Endothelial cell (in vitro differentiated cells): ENCODE results near the gene LIFR. TPM values are rescaled to one million over a fixed set of nuclear protein-coding genes. Genes with fewer than 3 reads are reported as not detected.

Source experiments
- DNase-seq: peaks from one replicate; pipeline ENCODE4 v3.0.0; 2021; ENCODE audit warnings: low spot score
- H3K27ac Mint-ChIP-seq: one replicate; pipeline ENCODE4 v1.8.0; 2021; ENCODE audit warnings: mixed read lengths, inconsistent platforms; ENCODE audit not compliant: unreplicated experiment
- H3K27me3 Mint-ChIP-seq: one replicate; pipeline ENCODE4 v1.8.0; 2021; ENCODE audit warnings: mild to moderate bottlenecking, moderate library complexity, mixed read lengths, inconsistent platforms; ENCODE audit not compliant: unreplicated experiment
- H3K36me3 Mint-ChIP-seq: one replicate; pipeline ENCODE4 v1.8.0; 2021; ENCODE audit warnings: mild to moderate bottlenecking, low read depth, mixed read lengths, inconsistent platforms; ENCODE audit not compliant: unreplicated experiment
- H3K4me1 Mint-ChIP-seq: one replicate; pipeline ENCODE4 v1.8.0; 2021; ENCODE audit warnings: mild to moderate bottlenecking, mixed read lengths, inconsistent platforms; ENCODE audit not compliant: unreplicated experiment
- H3K4me3 Mint-ChIP-seq: one replicate; pipeline ENCODE4 v1.8.0; 2021; ENCODE audit warnings: mild to moderate bottlenecking, mixed read lengths, inconsistent platforms; ENCODE audit not compliant: unreplicated experiment
- H3K9me3 Mint-ChIP-seq: one replicate; pipeline ENCODE4 v1.8.0; 2021; ENCODE audit warnings: mixed read lengths, inconsistent platforms; ENCODE audit not compliant: unreplicated experiment
- total RNA-seq: library from RNA; stranded (reverse); fragmentation: NEBNext Ultra II Directional; extraction: Animal tissue kit (Norgen Biotek cat#: 25700); gene quantifications from one replicate; pipeline ENCODE4 v1.2.1, GENCODE V29; 2021; ENCODE audit not compliant: unreplicated experiment
- TF ChIP-seq, protein P1 (sequence below): fragments of 200-600 bp; sonication (generic); IDR thresholded peaks from one replicate; pipeline ENCODE4 v1.5.0; 2021; ENCODE audit warnings: antibody characterized with exemption; ENCODE audit not compliant: unreplicated experiment

The LIFR gene
- total RNA-seq, 1 donor from 2014 or later = 96.0 TPM

DNA sequence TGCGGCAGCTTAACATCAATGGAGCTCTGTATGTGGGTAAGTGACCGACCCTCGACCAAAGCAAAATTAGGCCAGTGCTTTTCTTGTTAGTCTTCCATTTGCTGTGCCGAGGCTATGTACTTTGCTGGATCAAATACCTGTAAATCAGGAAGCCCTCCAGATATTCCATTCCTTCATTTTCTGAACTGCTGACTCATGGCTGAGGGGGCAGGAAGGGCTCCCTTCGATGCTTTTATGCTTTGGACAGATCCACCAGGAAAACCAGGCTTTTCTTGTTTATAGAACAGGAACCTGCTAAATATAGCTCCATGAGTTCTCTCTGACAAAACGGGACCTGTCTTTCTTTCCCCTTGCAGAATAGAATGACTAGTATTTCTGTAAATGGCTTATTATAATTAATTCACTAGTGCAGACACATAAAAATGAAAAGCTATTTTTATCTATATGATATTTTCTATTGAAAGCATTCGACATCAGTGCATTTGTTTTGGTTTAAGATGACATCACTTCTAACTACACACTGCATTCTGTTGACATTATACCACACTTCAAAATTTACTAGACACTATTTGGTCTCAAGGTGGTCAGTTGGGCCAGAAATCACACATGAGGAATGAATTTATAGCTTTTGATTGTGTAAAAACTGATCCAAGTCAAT, 93.3 kb downstream of the LIFR start:
- TF ChIP-seq, protein P1, sequence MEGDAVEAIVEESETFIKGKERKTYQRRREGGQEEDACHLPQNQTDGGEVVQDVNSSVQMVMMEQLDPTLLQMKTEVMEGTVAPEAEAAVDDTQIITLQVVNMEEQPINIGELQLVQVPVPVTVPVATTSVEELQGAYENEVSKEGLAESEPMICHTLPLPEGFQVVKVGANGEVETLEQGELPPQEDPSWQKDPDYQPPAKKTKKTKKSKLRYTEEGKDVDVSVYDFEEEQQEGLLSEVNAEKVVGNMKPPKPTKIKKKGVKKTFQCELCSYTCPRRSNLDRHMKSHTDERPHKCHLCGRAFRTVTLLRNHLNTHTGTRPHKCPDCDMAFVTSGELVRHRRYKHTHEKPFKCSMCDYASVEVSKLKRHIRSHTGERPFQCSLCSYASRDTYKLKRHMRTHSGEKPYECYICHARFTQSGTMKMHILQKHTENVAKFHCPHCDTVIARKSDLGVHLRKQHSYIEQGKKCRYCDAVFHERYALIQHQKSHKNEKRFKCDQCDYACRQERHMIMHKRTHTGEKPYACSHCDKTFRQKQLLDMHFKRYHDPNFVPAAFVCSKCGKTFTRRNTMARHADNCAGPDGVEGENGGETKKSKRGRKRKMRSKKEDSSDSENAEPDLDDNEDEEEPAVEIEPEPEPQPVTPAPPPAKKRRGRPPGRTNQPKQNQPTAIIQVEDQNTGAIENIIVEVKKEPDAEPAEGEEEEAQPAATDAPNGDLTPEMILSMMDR = no peak
- no peaks in the 10 kb centered on the region for H3K9me3 Mint-ChIP-seq
- no peak for DNase-seq
- no peak overlapping the region for H3K4me3 Mint-ChIP-seq
- H3K27me3 Mint-ChIP-seq = peaks cover 2% of the 10 kb centered on the region
- peaks cover 12% of the 10 kb centered on the region for H3K4me1 Mint-ChIP-seq
- no peak overlapping the region for H3K27ac Mint-ChIP-seq
- no peaks in the 10 kb centered on the region for H3K36me3 Mint-ChIP-seq

DNA sequence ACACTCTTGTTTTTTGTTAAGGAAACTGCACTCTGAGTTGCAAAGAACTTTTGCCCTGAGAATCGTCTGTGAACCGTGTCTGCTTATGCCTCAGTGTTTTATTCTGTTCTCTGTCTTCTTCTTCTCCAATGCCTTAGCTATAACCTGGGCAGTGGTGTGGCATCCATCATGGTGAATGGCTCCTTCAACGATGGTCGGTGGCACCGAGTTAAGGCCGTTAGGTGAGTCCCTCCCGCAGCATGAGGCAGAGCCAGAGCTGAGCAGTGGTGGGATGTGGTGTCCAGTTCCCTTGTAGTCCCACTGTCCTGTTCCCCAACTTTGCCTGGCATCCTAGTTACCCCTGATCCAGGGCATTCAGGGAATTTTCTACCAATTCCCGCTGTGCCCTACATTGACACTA, 98.3 kb downstream of the LIFR start:
- H3K27me3 Mint-ChIP-seq = no peaks in the 10 kb centered on the region
- no peak for DNase-seq
- no peaks in the 10 kb centered on the region for H3K36me3 Mint-ChIP-seq
- TF ChIP-seq, protein P1 = no peak
- H3K4me1 Mint-ChIP-seq = peaks cover 3% of the 10 kb centered on the region
- no peak overlapping the region for H3K4me3 Mint-ChIP-seq
- H3K27ac Mint-ChIP-seq = no peak overlapping the region
- H3K9me3 Mint-ChIP-seq = no peaks in the 10 kb centered on the region

DNA sequence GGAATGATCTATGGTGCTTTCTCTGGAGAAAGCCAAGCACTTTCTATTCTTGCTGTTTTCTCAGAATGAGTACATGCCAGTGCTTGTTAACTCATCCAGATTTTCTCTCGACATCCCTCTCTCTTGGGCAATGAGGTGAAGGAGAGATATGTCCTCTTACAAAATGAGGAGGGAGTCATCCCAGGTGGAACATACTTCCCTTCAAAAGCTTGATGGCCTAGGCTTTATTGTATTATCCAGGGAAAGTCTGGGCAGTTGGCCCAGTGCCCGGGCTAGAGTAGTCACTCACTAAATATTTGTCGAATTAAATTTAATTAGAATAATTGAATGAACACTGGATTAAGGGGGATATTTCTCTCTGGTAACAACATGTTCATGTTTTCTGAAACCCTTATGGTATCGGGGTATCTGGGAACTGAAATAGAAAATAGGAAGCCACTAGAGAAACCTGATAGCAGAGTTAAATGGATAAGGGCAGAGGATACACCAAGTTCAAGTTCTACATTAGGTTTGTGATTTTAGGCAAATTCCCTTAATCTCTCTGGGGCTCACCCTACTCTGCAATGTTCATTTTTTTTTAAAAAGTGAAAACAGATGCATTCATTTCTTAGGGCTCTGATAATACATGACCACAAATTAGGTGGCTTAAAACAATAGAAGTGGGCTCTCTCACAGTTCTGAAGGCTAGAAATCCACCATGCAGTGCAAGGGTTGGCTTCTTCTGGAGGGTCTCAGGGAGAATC, 99.6 kb downstream of the LIFR start:
- no peak overlapping the region for H3K27ac Mint-ChIP-seq
- no peaks in the 10 kb centered on the region for H3K9me3 Mint-ChIP-seq
- TF ChIP-seq, protein P1 = no peak
- no peaks in the 10 kb centered on the region for H3K4me1 Mint-ChIP-seq
- H3K36me3 Mint-ChIP-seq = no peaks in the 10 kb centered on the region
- no peak overlapping the region for H3K4me3 Mint-ChIP-seq
- DNase-seq = no peak
- H3K27me3 Mint-ChIP-seq = no peaks in the 10 kb centered on the region

DNA sequence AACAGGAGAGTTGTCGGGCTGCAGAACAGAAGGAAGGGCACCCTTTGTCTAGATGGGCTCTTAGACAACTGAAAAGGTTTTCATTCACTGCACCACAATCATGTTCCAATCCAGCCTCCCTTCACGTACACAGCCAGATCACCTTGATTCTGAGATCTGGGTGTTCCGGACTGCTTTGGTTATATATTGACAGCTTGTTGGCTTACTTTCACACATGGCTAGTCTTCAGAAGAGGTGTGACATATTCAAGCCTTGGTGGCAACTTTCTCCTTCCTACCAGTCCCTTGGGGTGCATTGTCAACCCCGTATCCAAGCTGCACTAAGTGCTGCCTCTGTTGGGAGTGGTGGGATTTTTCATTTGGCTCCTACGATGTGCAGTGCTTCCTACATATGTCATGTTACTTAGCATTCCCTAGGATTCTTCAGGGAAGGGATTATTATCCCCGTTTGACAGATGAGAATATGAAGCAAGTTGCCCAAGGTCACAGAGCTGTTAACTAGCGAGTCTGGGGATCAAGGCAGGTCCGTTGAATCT, 100.6 kb downstream of the LIFR start:
- H3K36me3 Mint-ChIP-seq = no peaks in the 10 kb centered on the region
- H3K27ac Mint-ChIP-seq = no peak overlapping the region
- no peak overlapping the region for H3K4me3 Mint-ChIP-seq
- no peaks in the 10 kb centered on the region for H3K27me3 Mint-ChIP-seq
- peaks cover 3% of the 10 kb centered on the region for H3K4me1 Mint-ChIP-seq
- no peaks in the 10 kb centered on the region for H3K9me3 Mint-ChIP-seq
- DNase-seq = no peak
- TF ChIP-seq, protein P1 = no peak

DNA sequence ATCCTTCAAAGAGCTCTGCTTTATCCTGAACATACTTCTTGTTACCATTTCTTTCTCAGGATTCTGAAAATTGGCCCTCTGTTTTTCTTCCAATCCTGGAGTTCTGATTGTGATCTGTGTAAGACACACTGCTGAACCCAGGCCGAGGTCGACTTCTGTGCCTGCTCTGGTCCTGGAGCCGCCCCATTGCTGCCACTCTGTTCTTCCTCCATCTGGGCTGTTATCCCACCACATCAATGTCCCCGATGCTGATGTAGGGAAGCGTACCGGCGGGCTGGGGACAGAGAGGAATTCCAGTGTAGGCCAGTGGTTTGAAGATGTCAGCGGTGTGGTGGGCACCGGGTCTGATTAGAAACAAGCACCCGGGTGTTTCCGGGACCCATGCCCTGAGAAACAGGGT, 102.5 kb downstream of the LIFR start:
- Mint-ChIP-seq H3K9me3 (no peaks in the 10 kb centered on the region), H3K4me3 (no peak overlapping the region), H3K27me3 (peaks cover 2% of the 10 kb centered on the region), H3K27ac (no peak overlapping the region), H3K4me1 (peaks cover 15% of the 10 kb centered on the region), H3K36me3 (peaks cover 5% of the 10 kb centered on the region)
- DNase-seq = no peak
- TF ChIP-seq, protein P1 = no peak
